ENCODE data around the gene PPP1R12A.

- TF ChIP-seq CTCF (IDR thresholded peaks at IDR 0.05) (no peak), POLR2A (IDR thresholded peaks at IDR 0.05) (no peak)
Measured at GRCh38 chr12:79881351-79881750, 53.5 kb downstream of the PPP1R12A start.
